HCT116 (cell line): ENCODE measurements around the gene SNX9.

Experiments
- ATF3 ChIP-seq: IDR thresholded peaks from 2 replicates; pipeline ENCODE4 v1.6.1; 2012
- EGR1 ChIP-seq: IDR thresholded peaks from 2 replicates; pipeline ENCODE4 v1.6.1; 2012; ENCODE audit warnings: low read depth
- ELF1 ChIP-seq: IDR thresholded peaks from 2 replicates; pipeline ENCODE4 v1.6.1; 2012; ENCODE audit warnings: low read depth, borderline replicate concordance
- EZH2 ChIP-seq: fragments of 200-600 bp; sonication (generic); IDR thresholded peaks from 2 replicates; pipeline ENCODE4 v1.6.1; 2017; ENCODE audit warnings: antibody characterized with exemption, mixed run types
- JUND ChIP-seq: IDR thresholded peaks from 2 replicates; pipeline ENCODE4 v1.6.1; 2012
- POLR2A ChIP-seq: IDR thresholded peaks from 2 replicates; pipeline ENCODE4 v1.7.0; 2011; ENCODE audit warnings: borderline replicate concordance; ENCODE audit not compliant: insufficient read depth, insufficient read length; ENCODE audit errors: extremely low read depth
- POLR2AphosphoS5 ChIP-seq: IDR thresholded peaks from 2 replicates; pipeline ENCODE4 v1.6.1; 2011; ENCODE audit warnings: mild to moderate bottlenecking, low read depth, low read length, moderate library complexity
- REST ChIP-seq: IDR thresholded peaks from 2 replicates; pipeline ENCODE4 v1.6.1; 2012; ENCODE audit warnings: low read depth
- SIN3A ChIP-seq: IDR thresholded peaks from 2 replicates; pipeline ENCODE4 v1.6.1; 2012; ENCODE audit warnings: low read depth
- SP1 ChIP-seq: IDR thresholded peaks from 2 replicates; pipeline ENCODE4 v1.6.1; 2012; ENCODE audit warnings: low read depth
- TCF7L2 ChIP-seq: IDR thresholded peaks from 2 replicates; pipeline ENCODE4 v1.7.0; 2011; ENCODE audit warnings: borderline replicate concordance, inconsistent platforms; ENCODE audit not compliant: insufficient read depth, insufficient read length; ENCODE audit errors: extremely low read depth
- ZFX ChIP-seq: fragments of 450-650 bp; IDR thresholded peaks from 2 replicates; pipeline ENCODE4 v1.6.1; 2017
- TF ChIP-seq, protein P1 (sequence below), 3 experiments: fragments of 200-600 bp in 1 of 3; sonication (generic) in 1 of 3; IDR thresholded peaks in 2 of 3; conservative IDR thresholded peaks in 1 of 3; 2 replicates each; pipeline ENCODE4 v1.5.1; 2012 to 2017; ENCODE audit warnings: low read depth in 2 of 3, low read length in 2 of 3, antibody characterized with exemption in 1 of 3, borderline replicate concordance in 1 of 3, control low read depth in 1 of 3, mild to moderate bottlenecking in 1 of 3, mixed read lengths in 1 of 3, mixed run types in 1 of 3, moderate library complexity in 1 of 3; ENCODE audit not compliant: insufficient read depth in 1 of 3

DNA sequence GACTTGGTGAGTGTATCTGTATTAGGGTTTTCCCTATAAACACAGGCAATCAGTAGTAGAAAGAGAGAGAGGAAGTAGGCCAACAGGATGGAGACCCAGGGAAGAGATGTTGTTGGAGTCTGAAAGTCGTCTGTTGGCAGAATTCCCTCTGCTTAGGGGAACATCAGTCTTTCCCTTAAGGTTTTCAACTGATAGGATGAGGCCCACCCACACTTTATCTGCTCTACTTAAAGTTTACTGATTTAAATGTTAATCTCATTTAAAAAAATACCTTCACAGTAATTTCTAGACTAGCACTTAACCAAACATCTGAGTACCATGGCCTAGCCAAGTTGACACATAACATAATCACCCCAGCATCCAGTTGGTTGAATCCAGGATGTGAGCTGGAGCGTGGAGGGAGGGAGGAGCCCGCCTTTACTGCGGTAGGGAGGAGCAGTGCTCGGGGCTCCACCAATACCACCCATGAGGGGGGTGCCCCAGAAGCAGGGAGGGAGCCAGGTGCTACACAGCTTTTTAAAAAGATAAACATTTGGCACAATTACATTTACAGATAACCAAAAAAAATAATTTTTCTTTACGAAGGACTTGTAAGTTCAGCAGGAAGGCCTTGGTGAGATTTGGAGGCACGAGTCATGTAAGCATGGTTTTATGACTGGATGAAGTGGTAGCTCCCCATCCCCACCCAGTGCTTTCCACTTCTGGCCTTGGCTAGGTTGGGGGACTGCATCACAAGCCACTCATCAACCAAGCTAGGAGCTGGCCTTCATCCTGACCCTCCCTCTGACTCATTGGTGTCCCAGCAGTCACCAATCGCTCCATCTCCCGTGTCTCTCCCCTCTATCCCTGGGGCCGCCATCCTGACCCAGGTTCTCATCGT is 18.4 kb upstream of the SNX9 start:
- TF ChIP-seq REST (no peak), JUND (no peak), TCF7L2 (no peak), EZH2 (no peak), SP1 (no peak), ZFX (no peak), SIN3A (no peak), POLR2A (no peak), EGR1 (no peak), ELF1 (no peak), ATF3 (no peak), POLR2AphosphoS5 (no peak)
- TF ChIP-seq, protein P1, sequence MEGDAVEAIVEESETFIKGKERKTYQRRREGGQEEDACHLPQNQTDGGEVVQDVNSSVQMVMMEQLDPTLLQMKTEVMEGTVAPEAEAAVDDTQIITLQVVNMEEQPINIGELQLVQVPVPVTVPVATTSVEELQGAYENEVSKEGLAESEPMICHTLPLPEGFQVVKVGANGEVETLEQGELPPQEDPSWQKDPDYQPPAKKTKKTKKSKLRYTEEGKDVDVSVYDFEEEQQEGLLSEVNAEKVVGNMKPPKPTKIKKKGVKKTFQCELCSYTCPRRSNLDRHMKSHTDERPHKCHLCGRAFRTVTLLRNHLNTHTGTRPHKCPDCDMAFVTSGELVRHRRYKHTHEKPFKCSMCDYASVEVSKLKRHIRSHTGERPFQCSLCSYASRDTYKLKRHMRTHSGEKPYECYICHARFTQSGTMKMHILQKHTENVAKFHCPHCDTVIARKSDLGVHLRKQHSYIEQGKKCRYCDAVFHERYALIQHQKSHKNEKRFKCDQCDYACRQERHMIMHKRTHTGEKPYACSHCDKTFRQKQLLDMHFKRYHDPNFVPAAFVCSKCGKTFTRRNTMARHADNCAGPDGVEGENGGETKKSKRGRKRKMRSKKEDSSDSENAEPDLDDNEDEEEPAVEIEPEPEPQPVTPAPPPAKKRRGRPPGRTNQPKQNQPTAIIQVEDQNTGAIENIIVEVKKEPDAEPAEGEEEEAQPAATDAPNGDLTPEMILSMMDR (IDR thresholded peaks at IDR 0.05 in 2 of 3, conservative IDR thresholded peaks at IDR 0.05 in 1 of 3; ENCODE audit: borderline replicate concordance in 1 of 3, insufficient read depth in 1 of 3, low read depth in 2 of 3, low read length in 2 of 3) = no peak
